Body of pancreas (tissue), 4 donors: ENCODE data around the gene IRS1. TPM values are rescaled to one million over a fixed set of nuclear protein-coding genes. Genes with fewer than 3 reads are reported as not detected.

Experiments used
- ATAC-seq: fragments of 150-250 bp; one replicate; pipeline ENCODE4 v1.9.1; 2016
- DNase-seq, 4 donors: peaks; one replicate each; pipeline ENCODE4 v3.0.0-alpha.2; 2019
- H3K27ac ChIP-seq, 4 donors: fragments of 200-600 bp; sonication (generic); 1 replicate in 3 of 4; 2 replicates in 1 of 4; pipeline versions ENCODE4 v1.5.1 to v1.6.1; 2016 to 2019; ENCODE audit warnings: mild to moderate bottlenecking in 1 of 4, mixed read lengths in 1 of 4, moderate library complexity in 1 of 4
- H3K27me3 ChIP-seq, 2 donors: fragments of 200-600 bp; sonication (generic); one replicate each; pipeline ENCODE4 v1.6.0; 2016; ENCODE audit warnings: mild to moderate bottlenecking in 1 of 2
- H3K36me3 ChIP-seq, 2 donors: fragments of 200-600 bp; sonication (generic); replicated peaks in 1 of 2; 2 replicates each; pipeline ENCODE4 v1.5.1; 2016; ENCODE audit warnings: low read depth in 2 of 2; ENCODE audit not compliant: insufficient read depth in 1 of 2
- H3K4me1 ChIP-seq: fragments of 200-600 bp; sonication (generic); one replicate; pipeline ENCODE4 v1.6.0; 2016
- H3K4me3 ChIP-seq, 2 donors: fragments of 200-600 bp; sonication (generic); 1 replicate in 1 of 2; 2 replicates in 1 of 2; pipeline ENCODE4 v1.5.1; 2016 to 2019
- H3K9me3 ChIP-seq, 3 donors: fragments of 200-600 bp; sonication (generic); 1 replicate in 2 of 3; 2 replicates in 1 of 3; pipeline ENCODE4 v1.5.1; 2016
- CTCF ChIP-seq, 7 experiments: fragments of 450-650 bp in 4 of 7; fragments of 200-600 bp in 3 of 7; sonication (generic) in 3 of 7; IDR thresholded peaks; one replicate each; pipeline ENCODE4 v1.5.1; 2016 to 2019; ENCODE audit warnings: antibody characterized with exemption in 7 of 7
- POLR2A ChIP-seq, 3 donors: fragments of 450-650 bp; IDR thresholded peaks; one replicate each; pipeline ENCODE4 v1.6.1; 2016; ENCODE audit warnings: antibody characterized with exemption in 3 of 3, mild to moderate bottlenecking in 2 of 3
- WGBS, 2 donors: methylation state at CpG; one replicate each; pipeline ENCODE4 v1.1.5; 2017; 5-methylcytosine and 5-hydroxymethylcytosine counted together
- intact Hi-C: fragments of 100-400 bp; cut with DNase I; formaldehyde crosslinking; loops from one replicate; pipeline ENCODE4 v1.15.1; 2023
- total RNA-seq, 2 donors: library from RNA; depleted of rRNA; stranded (reverse); fragments of >200 nt; gene quantifications; one replicate each; pipeline ENCODE4 v1.1.0, GENCODE V29; 2016

IRS1 gene
- total RNA-seq, 2 donors from 2014 or later: 8.2 to 9.6 TPM

GRCh38 chr2:226772389-226773179 is 27.0 kb downstream of the IRS1 start:
- intact Hi-C loops: no loop called here
- ATAC-seq: peak; percentile 38
- no peak for TF ChIP-seq POLR2A (IDR thresholded peaks at IDR 0.05)
- no peak for TF ChIP-seq CTCF (IDR thresholded peaks at IDR 0.05)

DNA sequence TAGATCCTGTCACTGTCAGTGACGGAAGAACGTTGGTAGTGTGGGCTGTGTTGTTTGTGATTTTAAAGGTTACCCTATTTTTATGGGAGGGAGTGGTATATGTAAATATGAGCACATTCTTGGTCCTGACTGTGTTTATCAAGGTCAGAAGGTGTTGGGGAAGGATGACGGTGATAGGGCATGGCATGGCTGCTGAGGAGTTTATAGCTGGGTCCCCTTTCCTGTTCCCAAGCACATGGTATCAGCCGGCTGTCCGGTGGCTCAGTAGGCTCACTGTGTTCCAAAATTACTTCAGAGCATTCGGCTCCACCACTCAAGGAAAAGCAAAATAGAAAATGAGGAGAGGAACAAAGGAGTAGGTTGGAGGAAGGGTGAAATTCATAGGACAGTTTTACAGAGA is 28.6 kb downstream of the IRS1 start:
- DNase-seq (no peak), ATAC-seq (no peak)
- no peak for TF ChIP-seq POLR2A (IDR thresholded peaks at IDR 0.05)
- TF ChIP-seq CTCF (IDR thresholded peaks at IDR 0.05): no peak
- Histone ChIP-seq H3K4me1 (peaks cover 42% of the 10 kb centered on the region), H3K4me3 (no peak overlapping the region), H3K27me3 (no peaks in the 10 kb centered on the region), H3K27ac (no peak overlapping the region), H3K36me3 (no peaks in the 10 kb centered on the region), H3K9me3 (no peaks in the 10 kb centered on the region)
- WGBS, 2 donors: 61 to 68% methylated on average over 6 of the region's 6 CpGs
- intact Hi-C loops: no loop called here

More at GRCh38 chr2:226772389-226773179, 27.0 kb downstream of the IRS1 start:
- no peak overlapping the region for H3K4me3 ChIP-seq
- H3K27ac ChIP-seq: peak overlapping the region in 3 of 4 donors; percentile 11 to 66 (median 33)
- no peaks in the 10 kb centered on the region for H3K27me3 ChIP-seq
- DNase-seq: no peak
- H3K9me3 ChIP-seq: no peaks in the 10 kb centered on the region
- WGBS, 2 donors: 5 to 8% methylated on average over 3 of the region's 3 CpGs
- peaks cover 28% of the 10 kb centered on the region for H3K4me1 ChIP-seq
- no peaks in the 10 kb centered on the region for H3K36me3 ChIP-seq

GRCh38 chr2:226767056-226767813 is 32.4 kb downstream of the IRS1 start:
- ATAC-seq: peak; percentile 59
- Histone ChIP-seq H3K27me3 (no peaks in the 10 kb centered on the region), H3K27ac (peak overlapping the region in 1 of 4 donors; percentile 12), H3K4me1 (peaks cover 26% of the 10 kb centered on the region), H3K9me3 (no peaks in the 10 kb centered on the region), H3K36me3 (no peaks in the 10 kb centered on the region), H3K4me3 (no peak overlapping the region)
- TF ChIP-seq CTCF (IDR thresholded peaks at IDR 0.05) (no peak), POLR2A (IDR thresholded peaks at IDR 0.05) (no peak)
- 66 to 71% methylated on average over 5 of the region's 5 CpGs for WGBS, 2 donors
- no peak for DNase-seq
- intact Hi-C loops: no loop called here

DNA sequence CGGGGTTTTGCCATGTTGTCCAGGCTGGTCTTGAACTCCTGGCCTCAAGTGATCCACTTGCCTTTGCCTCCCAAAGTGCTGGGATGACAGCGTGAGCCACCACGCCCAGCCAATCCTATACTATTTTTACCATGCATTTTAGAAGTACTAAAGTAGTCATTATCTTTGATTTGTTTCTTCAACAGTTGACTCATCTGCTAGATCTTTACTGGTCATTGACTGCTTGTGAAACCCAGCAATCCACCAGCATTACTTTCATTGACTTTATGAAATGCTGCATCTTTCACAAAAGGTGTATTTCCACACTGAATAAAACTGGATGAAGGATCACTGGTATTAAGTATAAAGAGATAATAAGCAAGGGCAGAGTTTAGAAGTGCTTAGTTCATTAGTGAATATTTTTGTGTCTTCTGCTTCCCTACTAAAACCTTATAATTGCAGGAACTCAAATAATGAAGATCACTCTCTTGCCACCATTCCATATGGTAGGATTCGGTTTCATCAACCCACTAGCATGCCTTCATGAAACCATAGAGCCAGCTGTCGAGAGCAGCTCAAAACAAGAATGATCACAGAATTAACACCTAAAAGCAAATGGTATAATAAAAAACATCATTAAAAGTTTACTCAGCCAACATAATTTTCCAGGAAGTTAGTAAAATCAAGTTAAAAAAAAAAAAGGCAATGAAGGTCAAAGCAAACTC is 33.1 kb downstream of the IRS1 start:
- TF ChIP-seq POLR2A (IDR thresholded peaks at IDR 0.05): no peak
- TF ChIP-seq CTCF (IDR thresholded peaks at IDR 0.05): no peak
- Histone ChIP-seq H3K4me3 (no peak overlapping the region), H3K36me3 (no peaks in the 10 kb centered on the region), H3K27me3 (no peaks in the 10 kb centered on the region), H3K9me3 (no peaks in the 10 kb centered on the region), H3K27ac (peak overlapping the region in 2 of 4 donors; percentile 8 to 12), H3K4me1 (peaks cover 20% of the 10 kb centered on the region)
- intact Hi-C loops: no loop called here
- ATAC-seq: no peak
- DNase-seq: no peak
- 84 to 86% methylated on average over 5 of the region's 5 CpGs for WGBS, 2 donors
